ENCODE results near the gene RARB.

GRCh38 chr3:25447925-25448324 is 19.9 kb downstream of the RARB start:
- TF ChIP-seq, protein P1, sequence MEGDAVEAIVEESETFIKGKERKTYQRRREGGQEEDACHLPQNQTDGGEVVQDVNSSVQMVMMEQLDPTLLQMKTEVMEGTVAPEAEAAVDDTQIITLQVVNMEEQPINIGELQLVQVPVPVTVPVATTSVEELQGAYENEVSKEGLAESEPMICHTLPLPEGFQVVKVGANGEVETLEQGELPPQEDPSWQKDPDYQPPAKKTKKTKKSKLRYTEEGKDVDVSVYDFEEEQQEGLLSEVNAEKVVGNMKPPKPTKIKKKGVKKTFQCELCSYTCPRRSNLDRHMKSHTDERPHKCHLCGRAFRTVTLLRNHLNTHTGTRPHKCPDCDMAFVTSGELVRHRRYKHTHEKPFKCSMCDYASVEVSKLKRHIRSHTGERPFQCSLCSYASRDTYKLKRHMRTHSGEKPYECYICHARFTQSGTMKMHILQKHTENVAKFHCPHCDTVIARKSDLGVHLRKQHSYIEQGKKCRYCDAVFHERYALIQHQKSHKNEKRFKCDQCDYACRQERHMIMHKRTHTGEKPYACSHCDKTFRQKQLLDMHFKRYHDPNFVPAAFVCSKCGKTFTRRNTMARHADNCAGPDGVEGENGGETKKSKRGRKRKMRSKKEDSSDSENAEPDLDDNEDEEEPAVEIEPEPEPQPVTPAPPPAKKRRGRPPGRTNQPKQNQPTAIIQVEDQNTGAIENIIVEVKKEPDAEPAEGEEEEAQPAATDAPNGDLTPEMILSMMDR (IDR thresholded peaks at IDR 0.05; ENCODE audit: extremely low read depth in 1 of 2, insufficient read depth in 1 of 2, low read depth in 1 of 2, low read length in 2 of 2): no peak
- TF ChIP-seq POLR2A (IDR thresholded peaks at IDR 0.05; ENCODE audit: low read depth, low read length) (no peak), EZH2 (IDR thresholded peaks at IDR 0.05; ENCODE audit: borderline replicate concordance, low read depth, low read length, severe bottlenecking) (no peak), MAX (IDR thresholded peaks at IDR 0.05; ENCODE audit: insufficient read depth, insufficient read length) (no peak)
